Spleen (tissue), 7 donors: ENCODE results near the gene JADE2.

ENCODE experiments used
- POLR2A ChIP-seq, 3 donors: fragments of 450-650 bp; IDR thresholded peaks; one replicate each; pipeline ENCODE4 v1.5.1; 2017; ENCODE audit warnings: antibody characterized with exemption in 3 of 3, mild to moderate bottlenecking in 1 of 3
- TF ChIP-seq, protein P1 (sequence below), 11 experiments: fragments of 200-600 bp in 7 of 11; fragments of 450-650 bp in 4 of 11; sonication (generic) in 4 of 11; IDR thresholded peaks in 8 of 11; conservative IDR thresholded peaks in 3 of 11; 1 replicate in 7 of 11; 2 replicates in 4 of 11; pipeline versions ENCODE4 v1.4.0 to v1.8.0; 2016 to 2021; ENCODE audit warnings: antibody characterized with exemption in 11 of 11, inconsistent platforms in 4 of 11, mild to moderate bottlenecking in 1 of 11
- donor health status: DM: no; HTN: no; CAD: no; lungs with moderate emphysema.
- donor health status: DM: no; HTN: no; CAD: no.
- donor health status: DM: no; HTN: no; CAD: no.

DNA sequence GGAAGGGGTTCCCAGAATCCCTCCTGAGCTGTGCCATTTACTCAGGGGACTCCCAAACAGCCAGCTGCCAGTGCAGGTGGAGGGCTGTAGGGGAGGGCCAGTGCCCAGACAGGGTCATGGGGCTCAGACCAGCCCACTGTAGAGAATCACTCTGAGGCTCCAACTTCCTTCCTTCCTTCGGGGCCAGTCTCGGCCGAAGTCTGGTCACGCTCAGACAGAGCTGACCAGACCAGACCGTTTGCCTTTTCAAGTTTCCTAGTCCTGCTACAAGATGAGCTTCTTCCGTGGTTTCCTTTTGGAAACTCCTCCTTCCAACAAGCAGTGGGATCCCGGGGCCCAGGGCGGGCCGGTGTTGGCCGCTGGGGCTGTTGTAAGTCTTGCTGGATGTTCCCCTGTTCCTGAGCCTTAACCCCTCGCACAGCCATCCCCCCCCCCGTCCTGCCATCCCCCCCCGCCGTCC lies 54.6 kb downstream of the JADE2 start:
- TF ChIP-seq, protein P1, sequence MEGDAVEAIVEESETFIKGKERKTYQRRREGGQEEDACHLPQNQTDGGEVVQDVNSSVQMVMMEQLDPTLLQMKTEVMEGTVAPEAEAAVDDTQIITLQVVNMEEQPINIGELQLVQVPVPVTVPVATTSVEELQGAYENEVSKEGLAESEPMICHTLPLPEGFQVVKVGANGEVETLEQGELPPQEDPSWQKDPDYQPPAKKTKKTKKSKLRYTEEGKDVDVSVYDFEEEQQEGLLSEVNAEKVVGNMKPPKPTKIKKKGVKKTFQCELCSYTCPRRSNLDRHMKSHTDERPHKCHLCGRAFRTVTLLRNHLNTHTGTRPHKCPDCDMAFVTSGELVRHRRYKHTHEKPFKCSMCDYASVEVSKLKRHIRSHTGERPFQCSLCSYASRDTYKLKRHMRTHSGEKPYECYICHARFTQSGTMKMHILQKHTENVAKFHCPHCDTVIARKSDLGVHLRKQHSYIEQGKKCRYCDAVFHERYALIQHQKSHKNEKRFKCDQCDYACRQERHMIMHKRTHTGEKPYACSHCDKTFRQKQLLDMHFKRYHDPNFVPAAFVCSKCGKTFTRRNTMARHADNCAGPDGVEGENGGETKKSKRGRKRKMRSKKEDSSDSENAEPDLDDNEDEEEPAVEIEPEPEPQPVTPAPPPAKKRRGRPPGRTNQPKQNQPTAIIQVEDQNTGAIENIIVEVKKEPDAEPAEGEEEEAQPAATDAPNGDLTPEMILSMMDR (IDR thresholded peaks at IDR 0.05 in 8 of 11, conservative IDR thresholded peaks at IDR 0.05 in 3 of 11), result no peak
- no peak for TF ChIP-seq POLR2A (IDR thresholded peaks at IDR 0.05)
